Measurements from ENCODE around the gene TESMIN.

GRCh38 chr11:68661014-68661413, 90.3 kb downstream of the TESMIN start:
- TF ChIP-seq MAX (IDR thresholded peaks at IDR 0.05) (no peak), RAD21 (IDR thresholded peaks at IDR 0.05; ENCODE audit: low read depth) (no peak), TCF12 (IDR thresholded peaks at IDR 0.05; ENCODE audit: low read depth) (no peak), FOXM1 (IDR thresholded peaks at IDR 0.05; ENCODE audit: borderline replicate concordance, low read depth) (no peak), EP300 (IDR thresholded peaks at IDR 0.05; ENCODE audit: borderline replicate concordance) (no peak), CEBPB (IDR thresholded peaks at IDR 0.05) (no peak), USF1 (IDR thresholded peaks at IDR 0.05) (no peak), CREB1 (IDR thresholded peaks at IDR 0.05; ENCODE audit: low read depth) (no peak), YY1 (IDR thresholded peaks at IDR 0.05; ENCODE audit: low read depth) (no peak), TEAD4 (IDR thresholded peaks at IDR 0.05) (no peak)
- TF ChIP-seq, protein P1, sequence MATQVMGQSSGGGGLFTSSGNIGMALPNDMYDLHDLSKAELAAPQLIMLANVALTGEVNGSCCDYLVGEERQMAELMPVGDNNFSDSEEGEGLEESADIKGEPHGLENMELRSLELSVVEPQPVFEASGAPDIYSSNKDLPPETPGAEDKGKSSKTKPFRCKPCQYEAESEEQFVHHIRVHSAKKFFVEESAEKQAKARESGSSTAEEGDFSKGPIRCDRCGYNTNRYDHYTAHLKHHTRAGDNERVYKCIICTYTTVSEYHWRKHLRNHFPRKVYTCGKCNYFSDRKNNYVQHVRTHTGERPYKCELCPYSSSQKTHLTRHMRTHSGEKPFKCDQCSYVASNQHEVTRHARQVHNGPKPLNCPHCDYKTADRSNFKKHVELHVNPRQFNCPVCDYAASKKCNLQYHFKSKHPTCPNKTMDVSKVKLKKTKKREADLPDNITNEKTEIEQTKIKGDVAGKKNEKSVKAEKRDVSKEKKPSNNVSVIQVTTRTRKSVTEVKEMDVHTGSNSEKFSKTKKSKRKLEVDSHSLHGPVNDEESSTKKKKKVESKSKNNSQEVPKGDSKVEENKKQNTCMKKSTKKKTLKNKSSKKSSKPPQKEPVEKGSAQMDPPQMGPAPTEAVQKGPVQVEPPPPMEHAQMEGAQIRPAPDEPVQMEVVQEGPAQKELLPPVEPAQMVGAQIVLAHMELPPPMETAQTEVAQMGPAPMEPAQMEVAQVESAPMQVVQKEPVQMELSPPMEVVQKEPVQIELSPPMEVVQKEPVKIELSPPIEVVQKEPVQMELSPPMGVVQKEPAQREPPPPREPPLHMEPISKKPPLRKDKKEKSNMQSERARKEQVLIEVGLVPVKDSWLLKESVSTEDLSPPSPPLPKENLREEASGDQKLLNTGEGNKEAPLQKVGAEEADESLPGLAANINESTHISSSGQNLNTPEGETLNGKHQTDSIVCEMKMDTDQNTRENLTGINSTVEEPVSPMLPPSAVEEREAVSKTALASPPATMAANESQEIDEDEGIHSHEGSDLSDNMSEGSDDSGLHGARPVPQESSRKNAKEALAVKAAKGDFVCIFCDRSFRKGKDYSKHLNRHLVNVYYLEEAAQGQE (IDR thresholded peaks at IDR 0.05; ENCODE audit: low read depth): no peak

All from Ishikawa (cell line).